ENCODE data around the gene PDE4B. TPM values are rescaled to one million over a fixed set of nuclear protein-coding genes. Genes with fewer than 3 reads are reported as not detected.

Gene PDE4B
- polyA plus RNA-seq, 1 experiment = 20.6 TPM

DNA sequence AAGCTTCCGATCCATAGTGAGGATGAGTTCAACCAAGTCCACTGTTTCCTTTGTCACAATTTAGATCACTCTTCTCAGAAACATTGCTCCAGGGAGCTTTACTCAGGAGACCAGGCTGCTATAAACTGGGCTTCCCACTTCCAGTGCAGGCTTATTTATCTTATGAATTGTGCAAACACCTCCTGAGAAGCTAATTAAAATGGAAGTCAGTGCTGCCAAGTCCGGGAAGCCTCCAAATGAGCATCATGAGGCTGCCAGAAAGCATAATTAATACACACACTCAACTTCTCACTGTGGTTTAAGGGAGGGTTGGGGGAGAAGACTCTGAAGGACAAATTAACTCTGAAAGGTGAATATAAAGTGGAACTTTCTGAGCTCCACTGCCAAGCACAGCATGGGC, 596.2 kb downstream of the PDE4B start:
- no peaks in the 10 kb centered on the region for H3K36me3 ChIP-seq (ENCODE audit: control insufficient read depth, insufficient read depth, low read length)
- no peak overlapping the region for H3K4me3 ChIP-seq (ENCODE audit: low read depth, low read length)
- TF ChIP-seq, protein P1, sequence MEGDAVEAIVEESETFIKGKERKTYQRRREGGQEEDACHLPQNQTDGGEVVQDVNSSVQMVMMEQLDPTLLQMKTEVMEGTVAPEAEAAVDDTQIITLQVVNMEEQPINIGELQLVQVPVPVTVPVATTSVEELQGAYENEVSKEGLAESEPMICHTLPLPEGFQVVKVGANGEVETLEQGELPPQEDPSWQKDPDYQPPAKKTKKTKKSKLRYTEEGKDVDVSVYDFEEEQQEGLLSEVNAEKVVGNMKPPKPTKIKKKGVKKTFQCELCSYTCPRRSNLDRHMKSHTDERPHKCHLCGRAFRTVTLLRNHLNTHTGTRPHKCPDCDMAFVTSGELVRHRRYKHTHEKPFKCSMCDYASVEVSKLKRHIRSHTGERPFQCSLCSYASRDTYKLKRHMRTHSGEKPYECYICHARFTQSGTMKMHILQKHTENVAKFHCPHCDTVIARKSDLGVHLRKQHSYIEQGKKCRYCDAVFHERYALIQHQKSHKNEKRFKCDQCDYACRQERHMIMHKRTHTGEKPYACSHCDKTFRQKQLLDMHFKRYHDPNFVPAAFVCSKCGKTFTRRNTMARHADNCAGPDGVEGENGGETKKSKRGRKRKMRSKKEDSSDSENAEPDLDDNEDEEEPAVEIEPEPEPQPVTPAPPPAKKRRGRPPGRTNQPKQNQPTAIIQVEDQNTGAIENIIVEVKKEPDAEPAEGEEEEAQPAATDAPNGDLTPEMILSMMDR (IDR thresholded peaks at IDR 0.05; ENCODE audit: insufficient read depth, low read depth, low read length) = no peak
- ChIA-PET POLR2A (no interaction called here), CTCF (interaction anchor here (0.7 to 1.7 kb wide), 2 partner anchors 13 to 56 kb away, joined by 3 read pairs; no protein-coding TSS in a partner anchor)
- DNase-seq (ENCODE audit: low read depth) = no peak
- H3K27me3 ChIP-seq (ENCODE audit: control insufficient read depth, insufficient read depth, low read length) = no peaks in the 10 kb centered on the region

DNA sequence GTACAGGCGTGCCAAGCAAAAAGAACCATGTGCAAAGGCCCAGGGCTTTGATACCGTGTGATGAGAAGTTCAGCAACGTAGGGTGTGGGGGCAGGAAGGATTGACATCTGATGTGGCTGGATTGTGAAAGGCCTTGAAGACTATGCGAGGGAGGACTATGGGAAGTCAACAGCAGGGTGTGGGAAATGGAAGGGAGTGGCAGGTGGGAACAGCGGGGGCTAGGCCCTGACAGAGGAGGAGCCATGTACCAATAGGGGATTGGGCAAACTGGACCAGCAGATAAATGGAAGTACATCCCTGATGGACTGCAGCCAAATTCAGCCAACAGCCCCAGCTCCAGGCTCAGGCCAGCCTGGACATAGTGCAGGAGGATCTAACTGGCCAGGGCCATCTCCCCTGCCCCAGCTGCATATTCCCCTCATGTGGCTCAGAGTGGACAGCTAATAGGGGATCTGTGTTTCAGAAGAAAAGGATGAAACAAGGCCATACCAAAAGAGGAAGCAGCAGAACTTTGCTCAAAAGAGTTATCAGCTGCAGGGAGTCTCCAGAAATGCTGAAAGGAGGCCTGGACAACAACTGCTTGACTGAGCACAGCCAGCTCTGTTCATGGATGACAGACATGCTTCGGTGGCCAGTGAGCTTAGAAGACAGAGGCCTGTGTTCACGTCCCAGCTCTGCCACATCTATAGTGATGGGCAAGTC, 601.0 kb downstream of the PDE4B start:
- Histone ChIP-seq H3K4me3 (ENCODE audit: low read depth, low read length) (no peak overlapping the region), H3K36me3 (ENCODE audit: control insufficient read depth, insufficient read depth, low read length) (no peaks in the 10 kb centered on the region), H3K27me3 (ENCODE audit: control insufficient read depth, insufficient read depth, low read length) (no peaks in the 10 kb centered on the region)
- CTCF ChIA-PET = interaction anchor here (1.0 kb wide), 1 partner anchor 40 kb away, joined by 3 read pairs; no protein-coding TSS in a partner anchor
- DNase-seq (ENCODE audit: low read depth) = no peak
- POLR2A ChIA-PET = no interaction called here
- TF ChIP-seq, protein P1 (IDR thresholded peaks at IDR 0.05; ENCODE audit: insufficient read depth, low read depth, low read length) = no peak

DNA sequence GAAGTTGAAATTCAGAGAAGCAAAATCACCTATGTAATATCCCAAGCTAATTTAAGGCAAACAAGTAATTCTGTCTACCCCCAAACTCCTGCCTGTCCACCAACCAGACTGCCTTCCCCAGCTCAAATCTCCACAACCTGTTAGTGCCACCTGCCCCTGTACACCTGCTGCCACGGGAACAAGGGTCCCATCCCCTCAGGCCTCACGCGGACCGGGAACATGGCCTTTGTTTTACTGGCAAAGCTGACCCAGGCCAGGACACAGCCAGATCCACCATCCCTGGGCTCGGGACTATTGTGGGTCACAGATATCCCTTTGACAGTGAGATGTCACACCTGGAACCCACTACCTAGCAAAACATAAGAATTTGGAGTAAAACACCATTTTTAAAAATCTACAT, 601.9 kb downstream of the PDE4B start:
- CTCF ChIA-PET = interaction anchor here (1.0 kb wide), 1 partner anchor 39 kb away, joined by 3 read pairs; no protein-coding TSS in a partner anchor
- Histone ChIP-seq H3K36me3 (ENCODE audit: control insufficient read depth, insufficient read depth, low read length) (no peaks in the 10 kb centered on the region), H3K4me3 (ENCODE audit: low read depth, low read length) (no peak overlapping the region), H3K27me3 (ENCODE audit: control insufficient read depth, insufficient read depth, low read length) (no peaks in the 10 kb centered on the region)
- TF ChIP-seq, protein P1 (IDR thresholded peaks at IDR 0.05; ENCODE audit: insufficient read depth, low read depth, low read length) = no peak
- no peak for DNase-seq (ENCODE audit: low read depth)
- POLR2A ChIA-PET = no interaction called here

DNA sequence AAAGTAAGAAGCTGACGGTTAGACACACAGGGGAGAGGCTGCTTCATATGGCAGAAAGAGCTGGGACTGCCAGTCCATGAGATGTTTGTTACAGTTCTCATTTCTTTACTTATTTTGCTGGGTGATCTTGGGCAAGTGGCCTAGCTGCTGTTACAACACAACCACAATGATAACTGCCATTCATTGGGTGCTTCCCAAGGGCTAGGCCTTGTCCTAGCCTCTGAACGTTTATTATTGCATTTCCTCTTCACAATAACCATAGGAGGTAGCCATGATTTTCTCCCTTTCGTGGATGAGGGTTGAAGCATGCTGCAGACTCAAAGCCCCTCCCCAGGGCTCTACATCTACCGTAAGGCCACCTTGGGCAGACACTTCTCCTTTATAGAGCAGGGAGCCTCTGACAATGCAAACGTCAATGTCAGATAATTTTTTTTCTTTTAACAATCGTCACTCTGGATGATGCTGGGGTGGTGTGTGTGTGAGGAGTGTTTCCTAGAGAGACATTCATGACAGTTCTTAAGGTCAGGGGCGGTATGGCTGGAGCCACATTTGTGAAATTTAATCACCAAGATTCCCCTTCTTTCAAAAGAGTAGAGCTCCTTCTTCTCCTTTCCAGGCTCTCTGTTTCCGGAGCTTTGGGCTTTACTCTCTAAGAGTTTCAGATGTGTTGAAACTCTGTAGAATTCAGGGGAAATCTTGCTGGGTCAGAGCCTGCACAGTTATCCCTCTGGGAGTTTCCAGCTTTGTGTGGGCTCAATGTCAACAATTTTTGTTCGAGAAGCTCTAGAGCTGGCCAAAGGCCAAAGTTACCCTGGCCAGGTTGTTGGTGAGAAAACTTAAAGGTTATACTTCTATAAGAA, 602.7 kb downstream of the PDE4B start:
- H3K36me3 ChIP-seq (ENCODE audit: control insufficient read depth, insufficient read depth, low read length) = no peaks in the 10 kb centered on the region
- no peak for DNase-seq (ENCODE audit: low read depth)
- no peak overlapping the region for H3K4me3 ChIP-seq (ENCODE audit: low read depth, low read length)
- no peaks in the 10 kb centered on the region for H3K27me3 ChIP-seq (ENCODE audit: control insufficient read depth, insufficient read depth, low read length)
- ChIA-PET POLR2A (no interaction called here), CTCF (interaction anchor here (0.6 to 1.1 kb wide), 3 partner anchors 13 to 55 kb away, joined by 3 to 4 read pairs (median 4); no protein-coding TSS in a partner anchor)
- TF ChIP-seq, protein P1 (IDR thresholded peaks at IDR 0.05; ENCODE audit: insufficient read depth, low read depth, low read length) = no peak
